Glomerular endothelial cell (primary cell): Measurements from ENCODE around the gene HOTAIR. TPM values are rescaled to one million over a fixed set of nuclear protein-coding genes. Genes with fewer than 3 reads are reported as not detected.

Experiments
- DNase-seq: peaks from one replicate; pipeline ENCODE4 v3.0.0-alpha.2; 2011; ENCODE audit warnings: low read depth, low spot score; ENCODE audit errors: extremely low read depth
- total RNA-seq: library from RNA; depleted of rRNA; stranded (reverse); fragments of >200 nt; gene quantifications from 2 replicates; pipeline ENCODE4 v1.2.3, GENCODE V29; 2015

HOTAIR gene
- total RNA-seq, 1 donor from 2014 or later = 0.12 TPM

DNA sequence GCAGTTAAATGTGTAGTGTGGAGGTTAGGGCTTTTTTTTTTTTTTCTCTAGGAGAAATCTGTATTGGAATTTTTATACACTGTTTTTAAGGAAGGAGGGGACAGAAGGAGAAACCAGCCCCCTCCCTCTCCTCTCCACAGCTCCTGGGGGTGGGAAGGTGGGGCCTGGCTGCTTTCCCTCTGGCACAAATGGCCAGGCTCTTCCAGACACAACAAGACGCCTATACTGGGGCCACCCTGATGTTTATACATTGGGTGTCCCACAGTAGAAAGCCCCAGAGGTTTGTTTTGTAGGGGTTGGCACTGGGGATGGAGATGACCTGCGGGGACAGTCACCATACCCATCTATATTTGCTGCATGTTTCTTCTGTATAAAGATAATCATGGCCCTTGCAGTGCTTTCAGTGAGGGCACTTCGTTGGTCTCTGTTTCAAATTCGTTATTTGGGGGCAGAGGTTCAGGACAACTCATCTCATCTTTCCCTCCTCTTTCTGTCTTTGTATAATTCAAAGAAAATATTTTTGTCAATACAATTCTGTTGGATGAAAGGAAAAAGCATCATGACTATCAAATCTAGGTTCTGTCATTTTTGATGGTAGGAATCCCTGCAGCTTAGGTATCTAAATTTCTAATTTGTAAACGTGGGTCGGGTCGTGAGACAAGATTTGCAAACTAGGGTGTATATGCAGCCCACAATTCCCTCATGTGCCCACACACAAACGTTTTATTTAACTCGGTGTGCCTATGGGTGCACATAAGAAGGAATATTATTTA, 2.3 kb upstream of the HOTAIR start:
- no peak for DNase-seq

DNA sequence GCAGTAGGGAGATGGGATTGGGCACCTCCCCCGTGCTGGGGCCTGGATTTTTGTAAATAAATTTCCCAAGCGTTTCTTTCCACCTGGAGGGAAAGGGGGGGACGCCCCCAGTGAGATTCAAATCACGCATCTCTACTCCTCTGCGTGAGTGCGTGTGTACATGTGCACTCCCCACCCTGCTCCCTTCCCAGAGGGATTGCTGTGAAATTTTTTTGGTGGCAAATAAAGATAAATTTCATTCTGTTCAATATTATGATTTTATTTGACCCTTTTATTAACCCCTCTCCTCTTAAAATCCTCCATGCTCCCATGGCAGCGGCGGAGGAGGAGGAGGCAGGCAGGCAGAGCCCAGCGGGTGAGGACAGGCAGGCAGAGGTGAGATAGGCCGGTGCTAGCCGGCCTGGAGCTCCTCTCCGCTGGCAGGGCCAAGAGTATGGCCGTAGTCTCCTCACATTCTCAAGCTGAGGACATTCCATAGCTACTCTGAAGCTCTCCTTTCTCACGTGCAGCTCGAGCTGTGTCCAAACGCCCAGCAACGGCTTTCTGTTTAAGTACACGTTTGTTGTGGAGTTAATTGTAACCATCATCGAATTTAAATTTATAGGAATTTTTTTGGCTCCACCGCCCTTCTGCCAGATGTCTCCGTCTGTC, 1.5 kb upstream of the HOTAIR start:
- no peak for DNase-seq

DNA sequence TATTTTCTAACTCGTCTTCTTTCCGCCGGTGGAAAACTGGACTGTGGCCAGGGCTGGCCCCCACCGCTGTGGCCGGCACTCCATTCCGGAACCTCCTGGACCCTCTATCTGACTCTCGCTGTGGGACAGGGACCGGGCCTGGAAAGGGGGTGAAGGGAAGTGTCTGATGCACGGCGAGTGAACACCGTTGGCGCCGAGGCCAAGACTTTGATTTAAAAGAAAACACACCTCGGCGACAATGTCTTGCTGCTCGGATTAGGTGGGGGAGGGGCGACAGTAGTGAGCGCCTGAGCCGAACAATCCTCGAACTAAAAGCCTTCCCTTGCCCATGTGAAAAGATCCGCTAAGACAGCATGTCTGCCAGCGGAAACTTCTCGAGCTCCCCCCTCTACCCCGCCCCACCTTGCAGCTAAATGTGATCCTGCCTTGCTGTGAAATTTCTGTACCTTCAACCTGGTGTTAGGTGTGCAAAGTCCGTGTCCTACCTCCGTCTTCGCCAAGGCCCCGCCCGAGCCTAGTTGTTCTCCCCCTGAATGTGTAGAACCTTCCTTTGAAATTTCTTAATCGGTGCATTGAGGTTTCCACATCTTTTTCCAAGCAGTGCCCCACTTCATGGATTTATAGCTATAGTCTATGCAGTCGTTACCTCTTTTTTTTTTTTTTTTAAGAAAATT, 862 bp upstream of the HOTAIR start:
- DNase-seq = no peak

DNA sequence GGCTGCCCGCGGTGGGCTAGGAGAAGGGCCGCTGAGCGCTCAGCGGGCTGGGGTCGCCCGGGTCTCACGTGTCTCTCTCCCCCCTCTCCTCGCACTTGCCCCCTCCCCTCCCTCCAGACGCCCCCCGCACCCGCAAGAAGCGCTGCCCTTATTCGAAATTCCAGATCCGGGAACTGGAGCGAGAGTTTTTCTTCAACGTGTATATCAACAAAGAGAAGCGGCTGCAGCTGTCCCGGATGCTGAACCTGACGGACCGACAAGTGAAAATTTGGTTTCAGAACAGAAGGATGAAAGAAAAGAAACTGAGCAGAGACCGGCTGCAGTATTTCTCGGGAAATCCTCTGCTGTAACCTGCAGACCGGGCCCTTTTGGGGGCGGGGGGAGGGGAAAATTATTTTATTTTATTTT, 314 bp upstream of the HOTAIR start:
- DNase-seq = no peak

DNA sequence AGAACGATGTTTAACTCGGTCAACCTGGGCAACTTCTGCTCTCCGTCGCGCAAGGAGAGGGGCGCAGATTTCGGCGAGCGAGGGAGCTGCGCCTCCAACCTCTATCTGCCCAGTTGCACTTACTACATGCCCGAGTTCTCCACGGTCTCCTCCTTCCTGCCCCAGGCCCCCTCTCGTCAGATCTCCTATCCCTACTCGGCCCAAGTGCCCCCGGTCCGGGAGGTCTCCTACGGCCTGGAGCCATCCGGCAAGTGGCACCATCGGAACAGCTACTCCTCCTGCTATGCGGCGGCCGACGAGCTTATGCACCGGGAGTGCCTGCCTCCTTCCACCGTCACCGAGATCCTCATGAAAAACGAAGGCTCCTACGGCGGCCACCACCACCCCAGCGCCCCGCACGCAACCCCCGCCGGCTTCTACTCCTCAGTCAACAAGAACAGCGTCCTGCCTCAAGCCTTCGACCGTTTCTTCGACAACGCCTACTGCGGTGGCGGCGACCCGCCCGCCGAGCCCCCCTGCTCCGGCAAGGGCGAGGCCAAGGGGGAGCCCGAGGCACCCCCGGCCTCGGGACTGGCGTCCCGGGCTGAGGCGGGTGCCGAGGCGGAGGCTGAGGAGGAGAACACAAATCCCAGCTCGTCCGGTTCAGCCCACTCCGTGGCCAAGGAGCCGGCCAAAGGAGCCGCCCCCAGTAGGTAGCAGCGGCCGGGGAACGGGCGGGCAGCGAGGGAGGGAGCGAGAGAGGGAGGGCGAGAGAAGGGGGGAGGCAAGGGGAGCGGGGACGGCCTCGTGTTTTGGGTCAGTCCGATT, 1.3 kb downstream of the HOTAIR start:
- no peak for DNase-seq

DNA sequence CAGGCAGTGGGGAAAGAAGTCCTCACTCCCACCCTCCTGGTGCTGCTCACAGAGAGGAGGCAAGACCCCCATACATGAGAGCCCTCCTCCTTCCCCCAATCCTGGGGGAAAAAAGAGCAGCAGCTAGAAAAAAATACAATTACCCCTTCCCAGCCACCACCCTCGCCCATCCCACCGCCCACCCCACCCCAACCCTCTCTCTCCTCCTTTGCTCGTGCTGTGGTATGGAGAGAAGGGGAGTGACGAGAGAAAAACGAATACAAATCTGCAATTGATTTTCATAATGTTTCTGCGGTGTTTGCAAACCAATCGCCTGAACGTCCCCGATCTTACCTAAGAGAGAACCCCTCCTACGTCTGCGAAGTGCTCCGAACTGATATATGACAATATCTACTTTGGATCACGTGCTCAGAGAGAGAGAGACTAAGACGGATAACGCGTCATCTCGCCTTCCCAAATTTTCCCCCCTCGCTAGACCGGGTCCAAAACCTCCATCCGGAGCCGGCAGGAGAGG, 2.0 kb downstream of the HOTAIR start, which contains the start of gene HOXC11:
TSS of gene HOXC11 (plus strand) at position 405 of the 514 bp plus-strand sequence. CDS start 116 bp downstream, outside the sequence.
- no peak for DNase-seq

DNA sequence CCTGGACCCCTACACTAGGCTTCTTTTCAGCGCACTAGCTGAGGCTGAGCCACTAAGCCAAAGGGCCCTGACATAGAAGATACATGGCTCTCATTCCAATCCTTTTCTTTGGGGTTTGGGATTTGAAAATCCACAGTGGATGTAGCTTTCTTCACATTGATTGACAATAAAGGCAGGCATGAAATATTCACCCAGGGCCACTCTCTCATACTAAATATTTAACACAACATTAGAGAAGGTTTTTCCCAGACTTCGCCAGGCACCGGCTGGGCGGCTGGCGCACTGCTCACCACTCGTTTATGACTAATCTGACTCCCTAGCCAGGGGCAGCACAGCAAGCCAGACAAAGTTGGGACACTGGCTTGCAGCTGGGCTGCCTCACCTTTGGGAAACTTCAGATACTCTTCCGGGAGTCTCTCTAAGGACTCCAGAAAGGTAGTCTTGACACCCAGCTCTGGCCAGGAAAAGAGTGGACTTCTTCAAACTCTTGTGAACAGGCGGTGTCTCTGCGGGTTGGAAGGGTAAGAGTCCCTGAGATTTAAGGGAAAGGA, 2.5 kb downstream of the HOTAIR start:
- DNase-seq = no peak

DNA sequence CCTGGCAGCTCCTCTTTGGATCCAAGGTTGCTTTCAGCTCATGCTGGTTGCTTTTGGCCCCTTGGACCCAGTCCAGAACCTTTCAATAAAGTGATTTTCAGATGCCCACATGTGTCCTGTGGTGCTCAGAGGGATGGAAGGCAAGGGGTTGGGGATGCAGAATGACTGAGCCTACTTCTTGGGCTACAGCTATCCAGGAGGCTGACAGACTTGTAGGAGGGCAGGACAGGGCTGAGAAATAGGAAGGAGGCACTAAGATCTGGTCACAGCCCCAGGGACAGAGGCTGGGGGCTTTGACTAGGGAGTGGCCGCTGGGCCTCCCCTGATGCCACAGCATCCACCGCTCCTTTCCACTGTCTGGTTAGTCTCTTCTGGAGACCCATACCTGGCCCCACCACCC, 3.1 kb downstream of the HOTAIR start:
- no peak for DNase-seq

DNA sequence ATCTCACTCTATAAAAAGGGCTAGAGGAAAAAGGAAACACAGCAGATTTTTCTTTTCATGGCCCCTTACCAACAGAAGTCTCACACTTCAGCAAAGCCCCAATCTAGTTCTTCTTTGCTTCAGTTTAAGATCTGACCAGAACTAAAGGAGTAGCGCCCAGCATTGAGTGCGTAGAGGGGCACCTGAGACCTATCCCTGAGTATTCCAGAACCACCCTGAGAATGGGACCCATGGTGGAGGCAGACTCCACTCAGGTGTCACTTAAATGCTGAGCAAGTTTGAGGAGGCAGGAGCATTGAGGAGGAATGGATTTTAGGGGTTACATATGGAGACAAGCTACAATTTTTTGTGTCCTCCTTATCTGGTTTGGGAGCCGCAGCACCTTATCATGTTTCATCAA, 3.6 kb downstream of the HOTAIR start:
- DNase-seq = no peak

DNA sequence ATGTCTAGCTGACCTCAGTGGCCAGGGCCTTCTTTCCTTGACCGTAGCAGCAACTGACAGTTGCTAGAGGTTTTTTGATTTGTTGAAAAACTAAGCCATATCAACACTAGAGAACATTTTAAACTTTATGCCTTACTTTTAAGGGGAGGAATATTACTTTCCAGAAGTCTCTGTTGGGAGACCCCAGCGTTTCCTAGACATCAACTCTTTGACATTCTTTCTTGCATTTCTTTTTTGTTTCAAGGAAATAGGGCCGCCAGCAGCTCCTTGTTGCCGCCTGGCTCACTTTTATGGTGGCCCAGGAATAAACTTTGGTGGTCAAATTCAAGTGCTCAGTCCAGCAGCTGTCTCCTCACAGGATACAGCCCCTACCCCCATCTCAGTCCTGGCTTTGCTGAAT, 4.3 kb downstream of the HOTAIR start:
- DNase-seq = no peak

DNA sequence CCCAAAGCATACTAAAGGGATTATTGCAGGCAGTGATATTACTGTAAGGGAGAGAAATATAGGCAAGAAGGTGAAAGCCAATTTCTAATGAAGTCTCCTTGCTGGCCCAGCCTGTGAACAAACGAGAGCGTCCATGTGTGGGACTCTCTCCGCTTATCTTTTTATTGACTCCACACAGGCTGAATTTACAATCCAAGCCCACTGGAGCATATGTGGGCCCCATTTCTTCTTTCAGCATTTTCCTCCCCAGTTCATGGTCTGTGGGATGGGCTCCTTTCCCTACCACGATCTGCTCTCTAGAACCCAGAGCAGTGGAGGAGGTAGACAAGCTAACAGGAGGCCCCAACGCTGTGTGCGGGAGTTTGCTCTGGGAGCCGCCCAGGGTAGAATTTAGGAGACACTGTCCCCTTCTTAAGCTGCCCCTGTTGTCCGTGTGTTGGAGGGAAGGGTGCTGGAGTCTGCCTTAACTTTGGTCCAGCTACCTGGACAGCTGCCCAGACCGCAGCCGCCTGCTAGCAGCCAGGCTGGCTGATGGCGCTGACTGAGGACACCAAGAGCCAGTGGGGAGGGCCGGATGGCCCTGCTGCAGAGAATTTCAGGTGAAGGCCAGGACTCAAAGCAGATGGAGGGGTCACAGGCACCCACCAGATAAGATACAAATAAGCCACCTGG, 5.0 kb downstream of the HOTAIR start:
- no peak for DNase-seq

DNA sequence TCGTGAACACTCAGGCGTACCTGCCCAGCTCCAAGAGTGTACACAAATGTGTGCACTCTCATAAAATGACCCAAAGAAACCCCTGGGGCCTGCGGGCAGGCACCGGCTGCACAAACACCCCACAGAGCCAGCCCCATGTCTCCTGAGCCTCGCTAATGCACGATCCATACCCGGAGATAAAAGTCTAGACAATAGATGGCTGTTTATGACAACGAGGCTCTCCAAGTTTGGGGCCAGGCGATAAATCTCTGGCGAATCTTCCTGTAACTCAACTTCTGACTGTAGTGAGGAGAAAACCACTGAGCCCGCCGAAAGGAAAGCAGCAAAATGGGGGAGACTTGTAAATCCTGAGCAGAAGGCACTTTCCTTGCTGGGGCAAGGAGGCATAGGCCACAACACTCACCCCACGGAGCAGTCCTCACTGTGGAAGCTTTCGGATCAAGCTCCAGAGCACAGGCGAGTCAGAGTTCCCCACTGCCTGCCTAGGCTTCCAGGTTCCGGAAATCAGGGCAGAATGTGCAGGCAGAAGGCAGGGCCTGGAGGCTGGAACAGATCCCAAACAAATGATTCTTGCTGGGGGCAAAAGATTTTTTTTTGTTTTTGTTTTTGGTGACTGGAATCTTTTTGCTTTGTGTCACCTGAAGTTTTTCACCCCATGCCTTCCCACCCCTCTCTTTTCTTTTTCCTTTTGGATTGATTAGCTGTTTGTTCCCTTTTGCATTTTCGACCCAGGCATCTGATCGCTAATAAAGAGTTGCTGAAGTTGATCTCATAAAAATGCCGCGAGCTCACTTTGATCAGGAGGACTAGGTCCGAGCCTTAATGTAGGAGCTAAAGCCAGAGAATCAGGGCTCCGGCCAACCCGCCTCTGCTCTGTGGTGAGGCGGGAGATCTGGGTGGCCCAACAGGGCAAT, 6.3 kb downstream of the HOTAIR start:
- DNase-seq = no peak

DNA sequence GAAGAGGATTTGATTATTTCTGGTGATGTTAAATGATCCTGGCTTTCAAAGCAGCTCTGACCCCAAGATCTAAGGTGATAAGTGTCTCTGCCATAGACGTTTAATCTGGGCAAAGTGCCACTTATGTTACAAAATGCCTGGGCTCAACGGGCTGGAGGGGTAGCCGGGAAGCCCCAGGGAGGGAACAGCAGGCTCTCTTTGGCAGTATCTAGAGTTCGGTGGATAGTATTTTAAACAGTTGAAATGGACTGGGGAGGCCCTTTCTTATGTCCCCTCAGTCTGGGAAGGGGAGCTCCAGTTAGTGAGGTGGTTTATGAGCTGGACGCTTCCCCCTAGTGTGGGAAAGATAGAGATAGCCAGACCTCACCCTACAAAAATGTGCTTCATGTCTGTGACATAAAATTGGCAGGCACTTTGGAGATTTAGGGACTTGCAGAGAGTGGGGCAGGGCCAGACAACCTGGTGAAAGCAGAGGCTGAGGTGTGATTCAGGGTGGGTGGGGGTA, 7.3 kb downstream of the HOTAIR start:
- DNase-seq = no peak

DNA sequence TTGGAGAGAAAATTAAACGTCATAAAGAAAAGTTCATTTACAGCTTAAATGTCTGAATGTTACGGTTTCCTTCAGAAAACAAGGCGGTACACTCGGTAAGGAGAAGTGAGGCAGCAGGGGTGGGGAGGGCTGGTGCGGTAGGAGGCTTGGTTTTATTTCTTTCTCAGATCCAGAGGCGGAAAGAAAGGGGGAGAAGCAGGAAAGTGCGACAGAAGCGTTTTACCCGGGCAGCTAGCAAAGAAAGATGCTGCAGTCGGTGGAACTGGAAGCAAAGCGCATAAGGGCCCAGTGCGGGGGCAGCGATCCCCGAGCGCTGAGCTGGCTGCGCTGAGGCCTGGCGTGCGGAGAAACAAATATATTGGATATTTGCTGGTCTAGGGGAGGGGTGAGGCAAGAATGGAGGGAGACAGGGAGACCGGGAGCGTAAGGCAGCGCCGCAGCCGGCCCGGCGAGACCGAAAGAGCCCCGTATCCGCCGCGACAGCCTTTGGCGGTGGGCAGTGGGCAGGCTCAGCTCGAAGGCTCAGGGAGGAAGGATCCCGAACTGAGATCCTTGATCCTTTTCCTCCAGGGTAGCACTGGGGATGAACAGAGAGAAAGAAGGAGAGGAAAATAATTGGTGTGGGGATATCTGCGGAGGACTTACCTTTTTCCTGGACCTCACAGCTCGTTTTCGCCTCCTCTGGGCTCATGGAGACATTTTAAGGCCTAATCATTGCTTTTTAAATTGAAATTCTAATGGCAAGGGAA, 8.2 kb downstream of the HOTAIR start:
- DNase-seq = no peak

DNA sequence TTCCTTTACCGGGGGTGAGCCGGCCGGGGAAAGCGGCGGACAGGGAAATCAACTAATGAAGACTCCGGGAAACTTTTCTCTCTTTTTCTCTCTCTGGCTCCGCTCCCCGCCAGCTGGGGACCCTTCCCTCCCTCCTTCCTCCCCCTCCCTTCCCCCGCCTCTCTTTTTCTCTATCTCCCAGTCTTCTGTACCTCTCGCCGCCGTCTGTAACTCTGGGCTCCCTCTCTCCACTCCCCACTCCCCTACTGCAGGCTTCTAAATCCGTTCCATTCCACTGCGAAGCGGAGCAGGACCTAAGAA, 8.7 kb downstream of the HOTAIR start:
- no peak for DNase-seq

DNA sequence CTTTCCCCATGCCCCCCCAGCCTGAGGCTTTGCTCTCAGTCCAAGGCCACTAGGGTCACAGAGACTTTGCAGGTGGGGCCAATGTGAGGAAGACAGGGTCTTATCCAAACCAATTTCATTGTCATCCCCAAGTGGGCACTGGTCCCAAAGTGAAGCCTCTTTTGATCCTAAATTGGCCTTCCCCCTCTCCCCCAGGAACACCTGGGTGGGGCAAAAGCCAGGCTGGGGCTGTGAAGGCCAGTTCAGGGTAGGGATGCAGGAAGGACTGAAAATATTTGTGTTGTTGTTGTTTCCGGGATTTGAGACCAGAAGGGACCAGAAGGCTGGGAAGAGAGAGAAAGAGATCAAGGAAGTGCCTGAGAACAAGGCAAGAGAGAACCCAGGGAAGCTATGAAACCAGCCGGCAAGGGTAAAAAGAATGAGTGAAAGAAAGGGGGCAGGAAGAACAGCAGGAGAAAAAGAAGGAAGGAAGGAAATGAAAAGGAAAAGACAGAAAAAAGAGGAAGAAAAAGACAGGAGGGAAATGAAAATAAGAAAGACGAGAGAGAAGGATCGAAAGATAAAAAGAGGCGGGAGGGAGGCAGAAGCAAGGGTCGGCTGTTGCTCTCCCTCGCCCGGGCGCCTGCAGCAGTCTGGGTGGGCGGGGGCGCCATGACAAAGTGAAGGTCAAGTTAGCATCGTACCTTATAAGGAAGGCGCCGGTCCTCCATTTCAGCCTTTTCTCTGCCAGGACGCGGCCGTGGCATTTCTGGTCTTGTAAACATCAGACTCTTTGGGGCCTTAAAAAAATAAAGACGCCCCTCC, 9.3 kb downstream of the HOTAIR start:
- no peak for DNase-seq

DNA sequence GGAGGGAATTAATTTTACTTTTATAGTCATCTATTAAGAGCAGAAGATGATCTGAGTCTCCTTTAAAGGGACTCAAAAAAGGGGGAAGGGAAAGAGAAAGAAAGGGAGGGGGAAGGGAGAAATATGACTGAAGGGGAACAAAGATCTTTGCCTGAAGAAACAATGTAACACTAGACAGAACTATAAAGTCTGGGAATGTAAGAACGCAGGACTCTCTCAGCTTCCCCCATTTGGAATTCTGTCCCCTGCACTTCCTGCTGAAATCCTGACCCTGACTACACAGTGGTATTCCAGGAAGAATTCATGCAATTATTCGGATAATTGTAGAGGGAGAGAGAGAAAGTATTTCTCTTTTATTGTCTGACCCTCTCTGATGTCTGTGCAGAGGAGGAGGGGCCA, 10.4 kb downstream of the HOTAIR start:
- no peak for DNase-seq
